Inflammatory macrophage treated with lipopolysaccharide for 1 hour (primary cell): ENCODE data around the gene TMEM126B.
A peak's percentile ranks its signal among the peaks of the same experiment; 100 is the strongest.
"Not testable (repeated sequence)": the region's sequence is repeated elsewhere in the genome, so short reads cannot be mapped to it uniquely, and the experiment has no call there.

Source experiments
- DNase-seq, 2 donors: peaks; one replicate each; pipeline ENCODE4 v3.0.0-alpha.2; 2020 to 2022

Gene TMEM126B

GRCh38 chr11:85627998-85628770 is at the start of gene TMEM126B:
TMEM126B (plus strand) TSS chr11:85628593; CDS start chr11:85628608, 15 bp downstream.
- peak; percentile 97 to 98 for DNase-seq

GRCh38 chr11:85582111-85582510 is 46.3 kb upstream of the TMEM126B start:
- no peak for DNase-seq

- no peak for DNase-seq
Observed at GRCh38 chr11:85589373-85589772, 39.0 kb upstream of the TMEM126B start.

GRCh38 chr11:85590848-85591483 is 37.4 kb upstream of the TMEM126B start:
- DNase-seq, result peak; percentile 10 to 21

- peak; percentile 56 to 74 for DNase-seq
Observed at GRCh38 chr11:85595285-85595884, 33.0 kb upstream of the TMEM126B start.

- DNase-seq, result no peak
Observed at GRCh38 chr11:85596886-85597285, 31.5 kb upstream of the TMEM126B start.

- no peak for DNase-seq
Observed at GRCh38 chr11:85599083-85599482, 29.3 kb upstream of the TMEM126B start.

- DNase-seq, result peak; percentile 74 to 81
Observed at GRCh38 chr11:85602526-85603213, 25.7 kb upstream of the TMEM126B start.

GRCh38 chr11:85603220-85603619 is 25.2 kb upstream of the TMEM126B start:
- DNase-seq, result no peak

GRCh38 chr11:85606237-85606636 is 22.2 kb upstream of the TMEM126B start:
- not testable (repeated sequence) for DNase-seq

- not testable (repeated sequence) for DNase-seq
Observed at GRCh38 chr11:85608621-85609020, 19.8 kb upstream of the TMEM126B start.

- DNase-seq, result not testable (repeated sequence)
Observed at GRCh38 chr11:85609286-85609685, 19.1 kb upstream of the TMEM126B start.

- peak; percentile 78 to 85 for DNase-seq
Observed at GRCh38 chr11:85611643-85612042, 16.8 kb upstream of the TMEM126B start.

- no peak for DNase-seq
Observed at GRCh38 chr11:85619499-85619898, 8.9 kb upstream of the TMEM126B start.

GRCh38 chr11:85620256-85620655 is 8.1 kb upstream of the TMEM126B start:
- DNase-seq, result no peak

- no peak for DNase-seq
Observed at GRCh38 chr11:85626496-85626895, 1.9 kb upstream of the TMEM126B start.

- peak in 1 of 2 donors; percentile 20 for DNase-seq
Observed at GRCh38 chr11:85627332-85627997, 928 bp upstream of the TMEM126B start, which contains the start of gene DLG2. DLG2 (minus strand) TSS chr11:85627344.

GRCh38 chr11:85628771-85629341 is 463 bp downstream of the TMEM126B start:
- peak in 1 of 2 donors; percentile 37 for DNase-seq

GRCh38 chr11:85634747-85635146 is 6.4 kb downstream of the TMEM126B start:
- DNase-seq, result no peak

GRCh38 chr11:85643191-85643614 is 14.8 kb downstream of the TMEM126B start:
- peak; percentile 52 to 81 for DNase-seq

- DNase-seq, result no peak
Observed at GRCh38 chr11:85647078-85647477, 18.7 kb downstream of the TMEM126B start.
